Calu3 (cell line): ENCODE measurements around the gene MYADML2. TPM values are rescaled to one million over a fixed set of nuclear protein-coding genes. Genes with fewer than 3 reads are reported as not detected.

ENCODE experiments used
- BruUV-seq: library from RNA; stranded (reverse); fragments of 400-500 nt; replicated peaks from 2 replicates; lab custom pipeline; 2021; lab: Mats Ljungman, UMichigan
- CTCF ChIA-PET: fragments of 300-600 bp; sonication (Branson Sonifier 250); formaldehyde crosslinking; loops from one replicate; lab custom pipeline; 2022; ENCODE audit warnings: antibody characterized with exemption; lab: Charles Lee
- DNase-seq: peaks from one replicate; pipeline ENCODE4 v3.0.0; 2022
- H3K27ac Mint-ChIP-seq: one replicate; pipeline ENCODE4 v1.8.0; 2022; ENCODE audit warnings: mixed read lengths; ENCODE audit not compliant: unreplicated experiment
- H3K27me3 Mint-ChIP-seq: one replicate; pipeline ENCODE4 v1.8.0; 2022; ENCODE audit warnings: mixed read lengths; ENCODE audit not compliant: unreplicated experiment
- H3K36me3 Mint-ChIP-seq: one replicate; pipeline ENCODE4 v1.8.0; 2022; ENCODE audit warnings: mild to moderate bottlenecking, moderate library complexity, mixed read lengths; ENCODE audit not compliant: insufficient read depth, unreplicated experiment
- H3K4me1 Mint-ChIP-seq: one replicate; pipeline ENCODE4 v1.8.0; 2022; ENCODE audit warnings: mild to moderate bottlenecking, low read depth, mixed read lengths; ENCODE audit not compliant: unreplicated experiment
- H3K4me3 Mint-ChIP-seq: one replicate; pipeline ENCODE4 v1.8.0; 2022; ENCODE audit warnings: mild to moderate bottlenecking, low read depth, moderate library complexity, mixed read lengths; ENCODE audit not compliant: unreplicated experiment
- H3K9me3 Mint-ChIP-seq: one replicate; pipeline ENCODE4 v1.8.0; 2022; ENCODE audit warnings: low read depth, mixed read lengths; ENCODE audit not compliant: unreplicated experiment
- CTCF ChIP-seq: fragments of 200-600 bp; IDR thresholded peaks from one replicate; pipeline ENCODE4 v1.8.0; 2022; ENCODE audit warnings: antibody characterized with exemption; ENCODE audit not compliant: unreplicated experiment
- intact Hi-C: fragments of 100-400 bp; cut with micrococcal nuclease; formaldehyde crosslinking; loops from one replicate; pipeline ENCODE4 v1.10.0; 2022; ENCODE audit not compliant: unreplicated experiment
- total RNA-seq: library from RNA; stranded (reverse); gene quantifications from 2 replicates; pipeline ENCODE4 v1.2.3, GENCODE V29; 2022

MYADML2 gene
- total RNA-seq, 1 experiment from 2014 or later = not detected

GRCh38 chr17:81905993-81906392, 41.0 kb downstream of the MYADML2 start:
- H3K9me3 Mint-ChIP-seq = no peaks in the 10 kb centered on the region
- H3K4me1 Mint-ChIP-seq = peaks cover 8% of the 10 kb centered on the region
- no peak overlapping the region for H3K27ac Mint-ChIP-seq
- peaks cover 42% of the 10 kb centered on the region for H3K36me3 Mint-ChIP-seq
- BruUV-seq = no TSS peak
- TF ChIP-seq CTCF = no peak
- intact Hi-C loops = no loop called here
- peaks cover 8% of the 10 kb centered on the region for H3K27me3 Mint-ChIP-seq
- no peak for DNase-seq
- CTCF ChIA-PET = no interaction called here
- H3K4me3 Mint-ChIP-seq = no peak overlapping the region

GRCh38 chr17:81905424-81905875, 41.6 kb downstream of the MYADML2 start:
- Mint-ChIP-seq H3K9me3 (no peaks in the 10 kb centered on the region), H3K27me3 (peaks cover 13% of the 10 kb centered on the region), H3K27ac (no peak overlapping the region), H3K36me3 (peaks cover 43% of the 10 kb centered on the region), H3K4me3 (no peak overlapping the region), H3K4me1 (peaks cover 8% of the 10 kb centered on the region)
- intact Hi-C loops = no loop called here
- TF ChIP-seq CTCF = no peak
- CTCF ChIA-PET = no interaction called here
- BruUV-seq = no TSS peak
- DNase-seq = no peak

GRCh38 chr17:81904600-81905423, 42.2 kb downstream of the MYADML2 start:
- Mint-ChIP-seq H3K27me3 (peaks cover 16% of the 10 kb centered on the region), H3K4me1 (peaks cover 3% of the 10 kb centered on the region), H3K9me3 (no peaks in the 10 kb centered on the region), H3K36me3 (peaks cover 45% of the 10 kb centered on the region), H3K4me3 (no peak overlapping the region), H3K27ac (no peak overlapping the region)
- BruUV-seq = no TSS peak
- DNase-seq = no peak
- TF ChIP-seq CTCF = no peak
- intact Hi-C loops = no loop called here
- CTCF ChIA-PET = no interaction called here

GRCh38 chr17:81903896-81904599, 43.0 kb downstream of the MYADML2 start:
- Mint-ChIP-seq H3K4me1 (no peaks in the 10 kb centered on the region), H3K4me3 (no peak overlapping the region), H3K27me3 (peaks cover 16% of the 10 kb centered on the region), H3K36me3 (peaks cover 46% of the 10 kb centered on the region), H3K27ac (no peak overlapping the region), H3K9me3 (no peaks in the 10 kb centered on the region)
- intact Hi-C loops = no loop called here
- no peak for DNase-seq
- TF ChIP-seq CTCF = no peak
- BruUV-seq = TSS peak; percentile 13
- CTCF ChIA-PET = no interaction called here
